Breast epithelium (tissue), 3 donors: ENCODE results near the gene RFTN1.

Experiments
- POLR2A ChIP-seq: fragments of 450-650 bp; IDR thresholded peaks from one replicate; pipeline ENCODE4 v1.6.1; 2016; ENCODE audit warnings: antibody characterized with exemption, mild to moderate bottlenecking, moderate library complexity
- POLR2AphosphoS5 ChIP-seq, 3 donors: sonication (generic); formaldehyde crosslinking; IDR thresholded peaks; one replicate each; pipeline ENCODE4 v1.6.1; 2017; ENCODE audit warnings: antibody characterized with exemption in 3 of 3
- TF ChIP-seq, protein P1 (sequence below), 3 donors: fragments of 450-650 bp; IDR thresholded peaks; one replicate each; pipeline ENCODE4 v1.5.1; 2016 to 2017; ENCODE audit warnings: antibody characterized with exemption in 3 of 3, mild to moderate bottlenecking in 3 of 3, moderate library complexity in 3 of 3

GRCh38 chr3:16402451-16402850 is 111.0 kb downstream of the RFTN1 start:
- no peak for TF ChIP-seq POLR2A
- TF ChIP-seq, protein P1, sequence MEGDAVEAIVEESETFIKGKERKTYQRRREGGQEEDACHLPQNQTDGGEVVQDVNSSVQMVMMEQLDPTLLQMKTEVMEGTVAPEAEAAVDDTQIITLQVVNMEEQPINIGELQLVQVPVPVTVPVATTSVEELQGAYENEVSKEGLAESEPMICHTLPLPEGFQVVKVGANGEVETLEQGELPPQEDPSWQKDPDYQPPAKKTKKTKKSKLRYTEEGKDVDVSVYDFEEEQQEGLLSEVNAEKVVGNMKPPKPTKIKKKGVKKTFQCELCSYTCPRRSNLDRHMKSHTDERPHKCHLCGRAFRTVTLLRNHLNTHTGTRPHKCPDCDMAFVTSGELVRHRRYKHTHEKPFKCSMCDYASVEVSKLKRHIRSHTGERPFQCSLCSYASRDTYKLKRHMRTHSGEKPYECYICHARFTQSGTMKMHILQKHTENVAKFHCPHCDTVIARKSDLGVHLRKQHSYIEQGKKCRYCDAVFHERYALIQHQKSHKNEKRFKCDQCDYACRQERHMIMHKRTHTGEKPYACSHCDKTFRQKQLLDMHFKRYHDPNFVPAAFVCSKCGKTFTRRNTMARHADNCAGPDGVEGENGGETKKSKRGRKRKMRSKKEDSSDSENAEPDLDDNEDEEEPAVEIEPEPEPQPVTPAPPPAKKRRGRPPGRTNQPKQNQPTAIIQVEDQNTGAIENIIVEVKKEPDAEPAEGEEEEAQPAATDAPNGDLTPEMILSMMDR (IDR thresholded peaks at IDR 0.05) = no peak
- no peak for TF ChIP-seq POLR2AphosphoS5 (IDR thresholded peaks at IDR 0.05)
